NCI-H345 treated with DMSO at 0.1 percent for 48 hours (cell line): ENCODE measurements around the gene ELP6.
"Not testable (repeated sequence)": the region's sequence is repeated elsewhere in the genome, so short reads cannot be mapped to it uniquely, and the experiment has no call there.

Experiments used
- DNase-seq: peaks from one replicate; lab custom pipeline; 2025; ENCODE audit not compliant: unreplicated experiment; lab: John Stamatoyannopoulos, UW

ELP6 gene

DNA sequence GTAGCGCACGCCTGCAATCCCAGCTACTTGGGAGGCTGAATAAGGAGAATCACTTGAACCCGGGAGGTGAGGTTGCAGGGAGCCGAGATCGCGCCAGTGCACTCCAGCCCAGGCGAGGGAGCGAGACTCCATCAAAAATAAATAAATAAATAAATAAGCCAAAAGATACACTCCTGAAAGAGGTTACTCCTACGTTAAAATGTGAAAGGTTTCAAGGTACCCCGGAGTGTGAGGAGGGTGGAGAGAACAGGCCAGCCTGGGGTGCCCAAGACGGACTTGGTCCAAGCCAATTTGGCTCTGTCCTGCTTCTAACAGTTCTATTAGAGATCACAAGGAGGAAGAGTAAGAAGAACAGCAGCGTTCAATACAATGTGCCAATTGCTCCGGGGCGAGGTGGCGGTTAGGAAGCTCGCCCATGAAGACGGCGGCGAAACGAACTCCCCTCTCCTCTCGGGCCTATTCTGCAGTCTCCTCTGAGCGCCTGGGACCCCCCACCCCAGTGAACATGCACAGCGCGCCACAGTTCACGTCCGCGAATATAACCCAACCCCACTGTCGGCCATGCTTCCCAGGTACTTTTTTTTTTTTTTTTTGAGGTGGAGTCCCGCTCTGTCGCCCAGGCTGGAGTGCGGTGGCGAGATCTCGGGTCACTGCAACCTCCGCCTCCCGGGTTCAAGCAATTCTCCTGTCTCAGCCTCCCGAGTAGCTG is 942 bp downstream of the ELP6 start:
- no peak for DNase-seq

DNA sequence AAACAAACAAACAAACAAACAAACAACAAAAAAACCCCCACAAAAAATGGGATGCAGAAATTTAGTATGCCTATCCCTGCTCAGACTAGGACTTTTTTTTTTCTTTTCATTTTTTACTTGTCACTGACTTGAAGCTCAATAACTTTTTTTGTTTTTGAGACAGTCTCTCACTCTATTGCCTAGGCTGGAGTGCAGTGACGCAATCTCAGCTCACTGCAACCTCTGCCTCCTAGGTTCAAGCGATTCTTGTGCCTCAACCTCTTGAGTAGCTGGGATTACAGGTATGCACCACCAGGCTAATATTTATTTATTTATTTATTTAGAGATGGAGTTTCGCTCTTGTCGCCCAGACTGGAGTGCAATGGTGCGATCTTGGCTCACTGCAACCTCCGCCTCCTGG is 8.2 kb downstream of the ELP6 start:
- DNase-seq: not testable (repeated sequence)

DNA sequence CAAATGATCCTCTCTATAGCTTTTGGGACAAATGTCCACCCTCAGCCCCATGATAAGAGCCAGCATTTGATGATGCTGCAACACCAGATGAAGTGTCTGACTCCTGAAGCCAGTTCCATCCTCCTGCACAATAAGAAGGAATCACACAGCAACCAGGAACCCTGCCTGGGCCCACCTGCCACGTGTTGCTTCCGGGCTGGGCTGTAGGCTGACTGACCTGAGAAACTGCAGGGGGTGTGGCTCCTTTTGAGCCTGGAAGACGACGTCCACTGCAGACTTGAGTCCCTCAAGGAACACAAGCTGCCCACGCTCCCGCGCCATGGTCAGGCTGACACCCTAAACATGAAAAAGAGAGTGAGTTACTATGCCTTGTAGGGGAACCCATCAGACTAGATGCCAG is 9.4 kb downstream of the ELP6 start:
- no peak for DNase-seq

DNA sequence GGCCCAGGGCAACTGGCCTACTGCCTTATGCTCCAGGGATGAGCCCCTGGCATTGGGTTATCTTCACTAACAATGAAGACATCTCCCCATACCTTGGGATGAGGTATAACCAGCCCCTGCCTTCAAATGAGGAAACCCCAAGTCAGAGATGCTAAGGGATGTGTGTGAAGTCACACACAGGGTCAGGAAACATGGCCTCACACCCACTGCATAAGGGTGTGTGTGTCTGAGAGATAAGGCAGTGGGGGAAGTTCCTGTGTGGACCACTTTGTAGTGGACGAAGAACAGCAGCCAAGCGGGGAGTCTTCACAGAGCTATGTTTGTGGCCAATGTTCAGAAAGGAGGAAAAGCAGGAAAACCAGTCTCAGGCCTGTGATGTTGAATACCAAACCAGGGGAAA is 10.5 kb downstream of the ELP6 start:
- no peak for DNase-seq

DNA sequence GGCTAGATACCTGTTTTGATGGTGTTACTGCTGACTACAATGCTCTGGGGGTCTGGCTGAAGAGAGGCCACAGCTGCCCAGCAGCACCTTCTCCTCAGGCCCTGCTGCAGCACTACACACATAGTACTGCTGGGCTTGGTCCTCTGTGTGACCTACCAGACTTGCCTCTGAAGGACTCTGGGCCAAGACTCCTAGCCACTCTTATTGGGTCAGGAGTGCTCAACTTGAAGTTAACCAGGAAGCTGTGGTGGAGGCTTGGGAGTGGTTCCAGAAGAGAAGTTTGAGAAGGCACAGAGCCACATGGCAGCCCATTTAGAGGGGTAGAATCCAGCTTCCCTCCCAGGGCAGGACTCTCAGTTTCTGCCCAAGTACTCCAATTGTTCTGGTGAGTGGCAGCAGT is 16.6 kb downstream of the ELP6 start:
- DNase-seq: no peak

DNA sequence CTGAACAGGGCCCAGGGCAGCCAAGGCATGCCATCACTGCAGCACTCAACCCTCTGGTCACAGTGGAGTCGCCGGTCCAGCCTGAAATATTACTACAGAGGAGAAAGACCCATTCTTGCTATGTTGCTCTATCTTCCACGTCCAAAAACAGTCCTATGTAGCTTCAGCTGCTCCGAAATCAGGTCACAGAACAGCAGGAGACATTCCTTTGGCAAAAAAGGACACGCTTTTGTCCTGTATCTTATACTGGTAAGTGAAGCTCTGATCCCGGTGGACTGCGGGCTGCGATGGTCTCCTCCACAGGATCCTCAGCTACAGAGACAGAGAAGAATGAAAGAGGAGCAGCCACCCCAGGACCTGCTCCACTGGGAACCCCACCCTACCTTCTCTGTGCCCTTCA is 17.6 kb downstream of the ELP6 start:
- no peak for DNase-seq

DNA sequence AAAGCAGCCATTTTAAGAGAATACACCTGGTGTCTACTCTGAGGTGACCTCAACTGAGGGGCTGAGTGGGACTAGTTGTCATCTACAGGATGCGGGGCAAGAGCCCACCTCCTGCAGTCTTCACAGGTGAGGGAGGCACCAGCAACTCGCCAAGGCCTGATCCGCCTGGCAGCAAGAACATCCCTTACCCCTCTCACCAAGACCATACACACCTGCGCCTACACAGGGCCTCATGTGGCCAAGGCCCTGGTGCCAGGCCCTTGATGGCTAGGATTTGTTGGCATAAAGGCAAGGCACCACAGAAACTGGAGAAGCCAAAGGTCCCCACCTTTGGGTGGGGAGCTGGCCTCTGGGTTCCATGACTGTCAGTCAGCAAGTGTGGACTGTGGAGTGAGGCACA is 18.4 kb downstream of the ELP6 start:
- DNase-seq: no peak

DNA sequence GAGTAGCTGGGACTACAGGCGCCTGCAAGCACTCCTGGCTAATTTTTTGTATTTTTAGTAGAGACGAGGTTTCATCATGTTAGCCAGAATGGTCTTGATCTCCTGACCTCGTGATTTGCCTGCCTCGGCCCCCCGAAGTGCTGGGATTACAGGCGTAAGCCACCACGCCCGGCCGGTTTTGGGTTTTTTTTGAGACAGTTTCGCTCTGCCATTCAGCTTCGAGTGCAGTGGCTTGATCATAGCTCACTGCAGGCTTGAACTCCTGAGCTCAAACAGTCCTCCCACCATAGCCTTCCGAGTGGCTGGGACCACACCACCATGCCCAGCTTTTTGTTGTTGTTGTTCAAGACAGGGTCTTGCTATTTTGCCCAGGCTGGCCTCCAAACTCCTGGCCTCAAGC is 21.7 kb downstream of the ELP6 start:
- DNase-seq: no peak

DNA sequence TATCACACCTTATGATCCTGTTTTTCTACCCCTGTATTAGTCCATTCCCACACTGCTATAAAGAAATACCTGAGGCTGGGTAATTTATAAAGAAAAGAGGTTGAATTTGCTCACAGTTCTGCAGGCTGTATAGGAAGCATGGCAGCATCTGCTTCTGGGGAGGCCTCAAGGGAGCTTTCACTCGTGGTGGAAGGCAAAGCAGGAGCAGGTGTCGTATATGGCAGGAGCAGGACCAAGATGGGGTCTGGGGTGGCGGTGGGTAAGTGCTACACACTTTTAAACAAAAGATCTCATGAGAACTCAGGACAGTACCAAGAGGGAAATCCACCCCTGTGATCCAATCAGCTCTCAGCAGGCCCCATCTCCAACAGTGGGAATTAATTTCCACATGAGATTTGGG is 22.3 kb downstream of the ELP6 start:
- no peak for DNase-seq

DNA sequence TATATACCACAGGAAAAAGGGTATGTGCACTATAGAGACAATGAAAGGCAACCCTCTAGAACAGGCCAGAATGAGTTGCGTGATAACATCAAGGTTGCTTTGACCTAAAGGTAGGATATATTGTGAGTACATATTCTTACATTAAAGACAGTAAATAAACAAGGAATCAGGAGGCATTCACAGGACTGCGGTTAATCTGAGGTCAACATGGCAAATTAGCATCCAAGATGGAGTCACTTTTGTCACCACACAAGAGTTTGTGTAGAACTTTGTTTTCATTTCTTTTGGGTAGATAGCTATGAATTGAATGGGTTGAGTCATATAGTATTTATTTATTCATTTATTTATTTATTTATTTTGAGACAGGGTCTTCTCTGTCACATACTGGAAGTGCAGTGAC is 26.2 kb downstream of the ELP6 start:
- no peak for DNase-seq

DNA sequence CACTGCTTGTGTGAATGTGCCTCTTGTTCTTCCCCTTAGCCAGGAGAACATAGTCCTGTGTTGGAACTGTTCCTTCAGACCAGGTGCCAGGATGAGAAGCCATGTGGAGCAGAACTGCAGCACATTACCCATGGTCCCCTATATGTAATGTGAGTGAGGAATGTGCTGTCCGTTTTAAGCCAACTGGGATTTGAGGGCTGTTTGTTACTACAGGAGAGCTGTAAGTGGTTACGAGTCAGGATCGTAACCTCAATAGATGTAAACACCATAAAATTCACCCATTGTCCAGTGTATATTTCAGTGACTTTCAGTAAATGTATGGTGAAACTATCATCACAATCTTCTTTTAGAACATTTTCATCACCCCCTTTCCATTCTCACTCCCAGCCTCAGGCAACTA is 27.7 kb downstream of the ELP6 start:
- DNase-seq: no peak

DNA sequence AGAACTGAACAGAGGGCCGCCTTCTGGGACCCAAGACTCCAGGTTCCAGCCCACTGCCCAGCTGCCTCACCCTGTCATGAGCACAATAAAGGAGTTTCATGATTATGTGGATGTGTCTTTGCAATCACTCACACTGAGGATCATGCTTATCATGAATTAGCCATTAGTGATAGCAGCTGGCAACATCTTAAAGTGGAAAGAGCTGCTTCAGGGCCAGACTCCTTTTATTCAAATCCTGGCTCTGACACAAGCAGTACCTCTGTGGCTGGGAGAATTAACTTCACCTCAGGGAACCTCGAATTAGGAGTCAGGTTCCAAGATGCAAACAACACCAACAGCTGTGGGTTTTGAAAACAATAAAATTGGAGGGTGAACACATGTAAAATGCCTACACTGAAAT is 31.1 kb downstream of the ELP6 start:
- no peak for DNase-seq

DNA sequence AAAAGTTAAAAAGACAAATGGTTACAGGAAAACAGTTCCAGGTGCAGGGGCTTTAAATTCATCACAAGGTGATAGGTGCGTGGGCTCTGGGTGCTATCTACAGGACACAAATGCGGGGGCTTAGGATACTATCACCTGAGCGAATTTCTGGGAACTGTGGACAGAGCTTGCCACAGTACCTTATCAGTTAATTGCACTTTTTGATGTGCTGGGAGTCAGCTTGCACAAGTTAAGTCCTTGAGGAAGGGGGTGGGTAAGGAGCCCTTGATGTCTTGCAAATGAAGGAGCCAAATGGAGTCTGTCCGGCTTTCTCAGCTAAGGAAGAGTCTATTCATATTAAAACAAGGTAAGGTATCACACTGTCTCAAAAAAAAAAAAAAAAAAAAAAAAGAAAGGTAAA is 31.7 kb downstream of the ELP6 start:
- DNase-seq: not testable (repeated sequence)

DNA sequence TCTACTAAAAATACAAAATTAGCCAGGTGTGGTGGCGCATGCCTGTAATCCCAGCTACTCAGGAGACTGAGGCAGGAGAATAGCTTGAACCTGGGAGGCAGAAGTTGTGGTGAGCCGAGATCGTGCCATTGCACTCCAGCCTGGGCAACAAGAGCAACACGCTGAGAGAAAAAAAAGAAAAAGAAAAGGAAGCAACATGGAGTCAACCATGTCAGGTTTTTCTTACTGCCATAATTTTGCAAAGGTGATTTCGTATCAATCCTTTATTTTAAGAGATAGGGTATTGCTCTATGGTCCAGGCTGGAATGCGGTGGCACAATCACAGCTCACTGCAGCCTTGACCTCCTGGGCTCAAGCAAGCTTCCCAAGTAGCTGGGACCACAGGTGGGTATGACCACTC is 33.2 kb downstream of the ELP6 start:
- DNase-seq: not testable (repeated sequence)

DNA sequence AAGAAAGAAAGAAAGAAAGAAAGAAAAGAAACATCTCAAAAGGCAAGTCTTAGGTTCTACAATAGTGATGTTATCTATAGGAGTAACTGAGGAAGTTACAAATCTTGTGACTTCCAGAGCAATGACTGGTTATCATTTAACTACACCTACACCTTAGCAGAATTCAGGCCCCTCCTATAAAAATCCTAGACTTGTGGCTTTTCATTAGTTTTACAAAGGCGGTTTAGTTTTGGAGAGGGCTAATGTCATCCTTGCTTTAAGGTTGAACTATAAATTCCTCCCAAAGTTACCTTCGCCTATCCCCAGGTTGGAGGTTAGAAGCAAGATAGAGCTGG is 33.7 kb downstream of the ELP6 start:
- DNase-seq: no peak

DNA sequence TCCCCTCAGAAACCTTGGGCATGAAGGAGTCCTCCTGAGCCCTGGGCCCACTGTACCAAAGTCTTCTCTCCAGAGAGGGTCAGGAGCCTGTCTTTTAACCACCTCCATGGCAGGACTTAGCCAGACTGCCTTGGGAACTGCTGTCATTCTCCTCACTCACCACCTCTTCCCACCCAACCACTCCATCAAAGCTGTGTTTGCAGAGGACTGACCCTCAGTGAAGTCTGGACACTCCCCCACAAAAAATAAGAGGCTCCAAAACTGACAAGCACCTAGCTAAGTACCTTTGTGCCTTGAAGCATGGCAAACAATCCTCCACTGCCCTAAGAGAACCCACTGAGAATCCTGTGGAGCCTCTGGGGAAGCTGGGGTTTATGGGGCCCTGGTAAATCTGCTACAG is 35.5 kb downstream of the ELP6 start:
- DNase-seq: no peak

DNA sequence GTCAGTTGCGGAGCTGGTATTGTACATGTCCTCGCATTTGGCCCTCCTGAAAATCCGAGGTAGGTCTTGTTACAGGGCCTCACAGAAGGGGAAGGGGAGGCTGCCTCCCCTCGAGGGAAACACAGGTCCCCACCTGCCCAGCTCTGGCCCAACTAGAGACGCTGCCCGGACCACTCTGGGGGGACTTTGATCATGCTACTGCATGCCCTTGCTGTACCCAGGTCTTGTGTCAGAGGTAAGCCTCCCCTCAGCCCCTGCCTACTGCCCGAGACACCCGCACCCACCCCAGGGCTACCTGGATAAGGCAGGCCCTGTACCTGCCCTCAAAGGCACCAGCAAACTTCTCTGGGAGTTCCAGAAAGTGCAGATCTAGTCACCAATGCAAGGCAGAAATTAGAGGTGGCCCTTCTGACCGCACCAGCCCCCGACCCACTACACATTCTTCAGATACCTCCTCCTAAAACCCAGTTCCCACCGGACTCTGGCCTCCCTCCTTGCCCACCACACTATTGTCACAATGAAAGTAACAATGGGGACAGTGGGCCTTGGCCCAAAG is 36.8 kb downstream of the ELP6 start:
- DNase-seq: no peak

DNA sequence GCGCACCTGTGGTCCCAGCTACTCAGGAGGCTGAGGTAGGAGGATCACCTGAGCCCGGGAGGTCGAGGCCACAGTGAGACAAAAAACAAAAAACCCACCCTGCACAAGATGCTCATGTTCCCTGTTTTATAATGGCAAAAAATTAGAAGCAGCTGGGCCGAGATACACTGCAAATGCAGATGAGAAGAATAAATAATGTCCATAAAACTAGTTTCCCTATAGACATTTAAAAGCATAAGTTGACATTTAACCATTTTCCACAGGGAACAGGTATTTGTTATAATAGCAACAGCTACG is 37.2 kb downstream of the ELP6 start:
- DNase-seq: no peak

DNA sequence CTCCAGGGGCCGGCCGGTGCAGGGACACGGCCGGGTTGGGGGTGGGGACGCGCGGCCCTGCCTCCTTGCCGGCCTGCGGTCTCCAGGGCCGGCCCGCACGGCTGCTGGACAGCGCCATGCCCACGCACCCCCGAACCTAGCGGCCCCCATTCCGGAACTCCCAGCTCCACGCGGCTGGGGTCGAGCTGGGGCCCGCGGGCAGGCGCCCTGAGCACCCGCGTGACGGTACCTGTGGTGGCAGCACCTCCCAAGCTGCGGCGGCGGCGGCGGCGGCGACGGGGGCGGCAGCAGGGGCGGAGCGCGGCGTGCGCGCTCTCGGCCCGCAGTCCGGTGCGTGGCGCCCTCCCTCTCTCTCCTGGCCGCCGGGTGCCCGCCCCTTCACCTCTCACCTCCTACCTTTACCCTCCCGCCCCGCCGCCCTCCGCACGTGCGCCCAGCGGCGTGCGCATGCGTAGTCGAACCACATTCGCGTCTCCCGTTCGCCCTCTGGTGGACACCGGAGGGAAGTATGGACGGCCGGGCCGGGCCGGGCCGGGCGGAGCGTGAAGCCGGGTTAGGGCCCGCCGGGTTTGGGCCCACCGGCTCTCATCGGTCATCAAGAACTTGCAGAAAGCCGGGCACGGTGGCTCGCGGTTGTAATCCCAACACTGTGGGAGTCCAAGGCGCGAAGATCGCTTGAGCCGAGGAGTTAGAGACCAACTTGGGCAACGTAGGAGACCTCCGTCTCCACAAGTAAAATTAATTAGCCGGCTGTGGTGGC is 37.8 kb downstream of the ELP6 start, which contains the start of gene SCAP:
Gene SCAP, minus strand, starts transcription at position 372 of the 760 bp plus-strand sequence. CDS start 32,948 bp downstream, outside the sequence.
- peak; percentile 30 for DNase-seq

DNA sequence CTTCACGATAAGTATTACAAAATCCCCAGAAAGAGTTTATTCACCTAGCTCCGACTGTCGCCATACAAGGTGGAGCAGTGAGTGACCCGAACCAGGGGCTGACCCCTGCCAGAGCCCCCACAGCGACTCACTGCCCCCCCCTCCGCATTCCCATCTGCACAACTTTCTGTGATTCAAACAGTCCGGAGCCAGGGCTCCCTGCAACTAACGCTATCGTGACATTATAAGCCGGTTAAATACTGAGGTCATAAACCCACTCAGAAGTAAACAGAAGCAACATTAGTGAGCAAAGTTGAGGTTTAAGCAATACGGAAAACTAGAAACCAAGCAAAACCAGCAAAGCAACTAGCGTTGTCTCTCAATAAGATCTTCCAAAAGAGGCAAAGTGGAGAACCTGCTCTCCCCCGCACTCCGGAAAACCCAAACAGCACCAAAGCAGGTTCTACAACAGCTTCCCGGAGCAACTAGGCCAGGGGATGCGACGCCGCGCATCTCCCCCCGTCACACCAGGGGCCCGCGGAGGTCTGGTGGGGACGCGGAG is 38.4 kb downstream of the ELP6 start:
- DNase-seq: no peak

DNA sequence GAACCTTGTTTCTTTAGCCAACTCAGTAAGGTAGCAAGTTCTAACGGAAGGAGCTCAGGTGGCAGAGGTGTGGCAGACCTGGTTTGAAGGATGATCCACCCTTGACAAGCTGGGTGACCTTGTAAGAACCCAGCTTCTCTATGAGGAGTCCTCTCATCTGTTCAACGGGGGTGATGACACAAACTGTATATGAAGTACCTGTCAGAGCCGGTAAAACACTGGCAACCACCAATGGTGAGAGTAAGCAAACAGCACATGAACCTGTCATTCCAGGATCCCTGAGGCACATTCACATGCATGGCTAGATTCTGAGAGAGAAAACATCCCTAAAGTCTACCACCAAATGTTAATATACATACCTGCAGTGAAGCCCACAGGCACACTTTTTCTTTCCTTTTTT is 40.1 kb downstream of the ELP6 start:
- no peak for DNase-seq

DNA sequence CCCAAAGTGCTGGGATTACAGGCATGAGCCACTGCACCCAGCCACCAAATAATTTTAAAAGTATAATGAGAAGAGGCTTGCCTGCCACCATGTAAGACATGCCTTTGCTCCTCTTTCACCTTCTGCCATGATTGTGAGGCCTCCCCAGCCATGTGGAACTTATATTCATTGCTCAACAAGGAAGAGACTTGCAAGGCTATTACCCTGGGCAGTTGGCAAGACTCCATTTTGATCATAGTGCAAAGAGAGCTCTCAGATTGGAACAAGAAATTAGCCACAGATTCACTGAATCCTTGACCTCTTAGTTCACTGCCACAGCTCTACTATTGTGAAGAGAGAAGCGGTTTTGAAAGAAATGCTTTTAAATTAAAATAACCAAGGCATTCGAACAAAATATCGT is 43.9 kb downstream of the ELP6 start:
- DNase-seq: no peak
